ENCODE results near the gene ATP10D. TPM values are rescaled to one million over a fixed set of nuclear protein-coding genes. Genes with fewer than 3 reads are reported as not detected.

The ATP10D gene
- total RNA-seq, 1 experiment from 2014 or later: 5.1 TPM

DNA sequence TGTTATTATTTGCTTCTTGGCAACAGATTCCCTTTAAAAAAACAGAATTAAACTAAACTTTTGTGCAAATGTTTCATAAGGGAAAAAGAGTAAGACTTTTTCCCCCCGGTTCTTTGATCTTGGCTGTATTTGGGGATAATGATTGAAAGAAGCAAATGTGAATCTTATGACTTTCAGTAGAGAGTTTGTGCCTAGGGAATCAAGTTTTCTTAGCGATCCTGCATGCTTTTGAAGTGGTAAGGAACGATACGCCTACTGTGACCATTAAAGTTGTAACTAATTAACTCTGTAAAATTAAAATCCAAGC is 9.0 kb downstream of the ATP10D start (continued):
- TF ChIP-seq, protein P1, sequence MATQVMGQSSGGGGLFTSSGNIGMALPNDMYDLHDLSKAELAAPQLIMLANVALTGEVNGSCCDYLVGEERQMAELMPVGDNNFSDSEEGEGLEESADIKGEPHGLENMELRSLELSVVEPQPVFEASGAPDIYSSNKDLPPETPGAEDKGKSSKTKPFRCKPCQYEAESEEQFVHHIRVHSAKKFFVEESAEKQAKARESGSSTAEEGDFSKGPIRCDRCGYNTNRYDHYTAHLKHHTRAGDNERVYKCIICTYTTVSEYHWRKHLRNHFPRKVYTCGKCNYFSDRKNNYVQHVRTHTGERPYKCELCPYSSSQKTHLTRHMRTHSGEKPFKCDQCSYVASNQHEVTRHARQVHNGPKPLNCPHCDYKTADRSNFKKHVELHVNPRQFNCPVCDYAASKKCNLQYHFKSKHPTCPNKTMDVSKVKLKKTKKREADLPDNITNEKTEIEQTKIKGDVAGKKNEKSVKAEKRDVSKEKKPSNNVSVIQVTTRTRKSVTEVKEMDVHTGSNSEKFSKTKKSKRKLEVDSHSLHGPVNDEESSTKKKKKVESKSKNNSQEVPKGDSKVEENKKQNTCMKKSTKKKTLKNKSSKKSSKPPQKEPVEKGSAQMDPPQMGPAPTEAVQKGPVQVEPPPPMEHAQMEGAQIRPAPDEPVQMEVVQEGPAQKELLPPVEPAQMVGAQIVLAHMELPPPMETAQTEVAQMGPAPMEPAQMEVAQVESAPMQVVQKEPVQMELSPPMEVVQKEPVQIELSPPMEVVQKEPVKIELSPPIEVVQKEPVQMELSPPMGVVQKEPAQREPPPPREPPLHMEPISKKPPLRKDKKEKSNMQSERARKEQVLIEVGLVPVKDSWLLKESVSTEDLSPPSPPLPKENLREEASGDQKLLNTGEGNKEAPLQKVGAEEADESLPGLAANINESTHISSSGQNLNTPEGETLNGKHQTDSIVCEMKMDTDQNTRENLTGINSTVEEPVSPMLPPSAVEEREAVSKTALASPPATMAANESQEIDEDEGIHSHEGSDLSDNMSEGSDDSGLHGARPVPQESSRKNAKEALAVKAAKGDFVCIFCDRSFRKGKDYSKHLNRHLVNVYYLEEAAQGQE (IDR thresholded peaks at IDR 0.05; ENCODE audit: low read depth): no peak

DNA sequence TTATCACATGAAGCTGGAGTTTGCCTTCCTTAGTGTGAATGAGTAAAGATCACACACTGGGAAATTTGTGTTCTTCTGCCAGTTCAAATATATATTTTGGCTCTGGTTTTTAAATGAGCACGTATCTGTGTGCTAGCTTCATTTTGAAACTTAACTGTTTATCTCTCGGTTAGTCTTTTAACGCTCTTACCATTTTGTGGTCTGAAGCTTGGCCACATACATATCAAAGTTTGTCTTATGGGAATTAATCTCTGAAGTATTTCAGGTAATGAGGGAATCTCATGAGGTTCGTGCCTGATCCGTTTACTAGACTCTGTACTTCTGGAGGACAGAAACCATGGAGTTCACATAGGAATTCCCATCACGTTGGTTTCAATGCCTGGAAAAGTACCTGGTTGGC is 13.8 kb downstream of the ATP10D start:
- TF ChIP-seq SRF (IDR thresholded peaks at IDR 0.05; ENCODE audit: low read depth) (no peak), TCF7L2 (IDR thresholded peaks at IDR 0.05; ENCODE audit: borderline replicate concordance, extremely low read depth, insufficient read depth, insufficient read length) (no peak), ELF1 (IDR thresholded peaks at IDR 0.05; ENCODE audit: borderline replicate concordance, low read depth) (no peak), FOSL1 (IDR thresholded peaks at IDR 0.05; ENCODE audit: low read depth) (no peak), ZNF274 (IDR thresholded peaks at IDR 0.05; ENCODE audit: low read depth, low read length) (no peak), JUND (IDR thresholded peaks at IDR 0.05) (no peak)
- TF ChIP-seq, protein P1 (IDR thresholded peaks at IDR 0.05; ENCODE audit: low read depth): no peak
- ChIA-PET CTCF (no interaction called here), RAD21 (ENCODE audit: low non-redundant PET in 1 of 2, low total read pairs in 2 of 2, uncharacterized antibody in 2 of 2, unreplicated experiment in 2 of 2) (no interaction called here), POLR2A (no interaction called here)
- Histone ChIP-seq H3K27me3 (ENCODE audit: insufficient read depth, low read length) (no peaks in the 10 kb centered on the region), H3K9me2 (ENCODE audit: insufficient read depth) (no peaks in the 10 kb centered on the region), H3K27ac (ENCODE audit: low read depth, low read length) (no peak overlapping the region), H2AFZ (ENCODE audit: low read depth, low read length, poor library complexity, severe bottlenecking) (no peak overlapping the region), H3K4me2 (ENCODE audit: low read length) (no peak overlapping the region), H3K36me3 (ENCODE audit: control insufficient read depth in 1 of 2, insufficient read depth in 2 of 2, low read length in 2 of 2) (no peaks in the 10 kb centered on the region), H3K4me1 (ENCODE audit: control insufficient read depth in 1 of 2, insufficient read depth in 2 of 2, low read length in 2 of 2) (no peaks in the 10 kb centered on the region), H3K9ac (ENCODE audit: low read length) (no peak overlapping the region), H3K4me3 (replicated peaks in 1 of 2; ENCODE audit: low read depth in 1 of 2, low read length in 2 of 2) (no peak overlapping the region), H4K20me1 (ENCODE audit: insufficient read depth) (no peaks in the 10 kb centered on the region), H3K9me3 (ENCODE audit: control insufficient read depth in 1 of 2, insufficient read depth in 1 of 2, low read depth in 1 of 2, low read length in 2 of 2) (no peaks in the 10 kb centered on the region), H3K79me2 (ENCODE audit: insufficient read depth, low read length) (no peaks in the 10 kb centered on the region)
- intact Hi-C loops (cut with micrococcal nuclease): no loop called here
- ATAC-seq (no peak), DNase-seq (ENCODE audit: low read depth, low spot score) (no peak)
- BruUV-seq (replicated peaks): no TSS peak

Measured in HCT116 (cell line).